ENCODE measurements around the gene PNKD.

Gene PNKD

DNA sequence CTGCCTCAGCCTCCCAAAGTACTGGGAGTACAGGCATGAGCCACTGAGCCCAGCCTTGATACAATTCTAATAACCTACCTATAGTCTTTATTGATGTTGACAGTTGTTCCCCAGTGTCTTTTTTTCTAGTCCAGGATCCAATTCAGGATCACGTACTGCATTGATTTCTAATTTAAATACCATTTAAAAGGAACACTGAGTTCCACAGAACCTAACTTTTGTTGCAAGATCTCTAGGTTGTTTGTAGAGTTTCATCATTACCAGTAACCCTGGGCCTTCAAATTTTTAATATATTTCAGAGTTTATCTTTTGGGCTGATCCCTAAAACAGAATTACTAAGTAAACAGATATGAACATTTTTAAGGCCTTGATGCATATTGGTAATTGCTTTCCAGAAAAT, 43.0 kb downstream of the PNKD start:
- TF ChIP-seq CTCF (IDR thresholded peaks at IDR 0.05): no peak

- no peak for TF ChIP-seq CTCF (IDR thresholded peaks at IDR 0.05)
Measured at GRCh38 chr2:218315397-218315796, 45.1 kb downstream of the PNKD start.

GRCh38 chr2:218317303-218317630, 46.9 kb downstream of the PNKD start:
- TF ChIP-seq CTCF (IDR thresholded peaks at IDR 0.05): no peak

DNA sequence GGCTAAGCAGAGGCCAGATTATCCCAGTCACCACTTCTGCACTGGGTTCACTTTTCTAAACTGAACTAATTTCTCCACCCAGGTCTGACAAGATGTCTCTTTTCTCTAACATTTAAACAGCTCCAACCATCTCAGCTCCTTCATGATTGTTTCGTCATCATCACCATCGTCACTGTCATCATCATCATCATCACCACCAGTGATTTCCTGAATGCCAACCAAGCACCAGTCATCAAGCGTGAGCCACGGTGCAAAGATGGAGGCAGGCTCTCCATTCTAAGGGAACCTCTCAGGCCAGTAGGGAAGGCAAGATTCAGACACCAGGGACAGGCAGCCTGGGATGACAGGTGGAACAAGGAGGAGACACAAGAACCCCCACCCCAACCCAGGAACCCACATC, 47.5 kb downstream of the PNKD start:
- TF ChIP-seq CTCF (IDR thresholded peaks at IDR 0.05): no peak

DNA sequence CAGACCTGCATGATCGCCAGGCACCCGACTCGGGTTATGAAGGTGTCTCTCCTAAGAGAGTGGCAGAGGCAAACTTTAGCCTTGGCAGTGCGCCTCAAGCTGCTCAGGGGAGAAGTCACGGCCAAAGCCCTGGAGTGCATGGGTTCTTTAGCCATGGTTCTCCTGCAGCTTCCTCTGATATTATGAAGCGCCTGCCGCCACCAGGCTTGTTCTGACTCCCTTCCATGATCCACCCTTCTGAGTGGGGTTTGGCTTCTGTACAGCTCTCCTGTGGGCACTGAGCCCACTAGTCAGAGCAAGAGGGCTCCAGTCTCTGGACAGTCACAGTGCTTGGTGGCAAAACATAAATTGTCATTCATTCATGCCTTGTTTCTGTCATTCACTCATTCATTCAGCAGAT, 47.9 kb downstream of the PNKD start:
- no peak for TF ChIP-seq CTCF (IDR thresholded peaks at IDR 0.05)

GRCh38 chr2:218319813-218320365, 49.6 kb downstream of the PNKD start:
- no peak for TF ChIP-seq CTCF (IDR thresholded peaks at IDR 0.05)

DNA sequence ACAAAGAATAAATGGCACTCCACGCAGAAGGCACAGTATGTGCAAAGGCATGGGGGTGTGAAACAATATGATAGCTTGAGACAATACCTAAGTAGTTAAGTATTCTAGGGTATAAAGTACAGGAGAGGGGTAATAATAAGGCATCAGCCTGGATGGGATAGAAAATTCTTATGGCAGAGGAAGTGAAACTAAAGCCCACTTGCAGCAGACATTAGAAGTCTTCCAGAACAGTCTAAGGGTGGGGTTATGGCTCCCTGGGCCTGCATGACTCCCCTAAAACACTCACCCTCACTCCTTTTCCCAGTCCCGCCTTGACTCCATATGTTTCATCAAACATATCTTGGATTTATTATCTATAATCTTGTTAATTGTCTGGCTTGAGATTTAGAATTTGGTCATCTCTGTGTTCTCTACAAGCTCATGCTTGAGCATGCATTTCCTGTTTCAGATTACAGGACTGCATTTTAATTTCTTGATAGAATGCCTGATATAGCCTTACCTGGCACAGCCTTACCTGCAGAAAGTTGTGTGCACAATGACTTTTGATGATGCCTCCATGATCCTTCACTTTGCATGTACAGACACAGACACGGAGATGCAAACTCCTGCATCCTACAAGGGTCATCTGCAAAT, 50.5 kb downstream of the PNKD start:
- no peak for TF ChIP-seq CTCF (IDR thresholded peaks at IDR 0.05)
